Head of caudate nucleus (tissue), 42 donors: ENCODE measurements around the gene PLAC8L1.

Experiments
- DNase-seq, 42 donors: peaks; one replicate each; pipeline versions ENCODE4 v3.0.0 to v3.0.0-alpha.2; 2020 to 2021; ENCODE audit warnings: mixed read lengths in 7 of 42
- intact Hi-C: fragments of 100-400 bp; cut with DNase I; formaldehyde crosslinking; loops from one replicate; pipeline ENCODE4 v1.15.0; 2022

The PLAC8L1 gene

DNA sequence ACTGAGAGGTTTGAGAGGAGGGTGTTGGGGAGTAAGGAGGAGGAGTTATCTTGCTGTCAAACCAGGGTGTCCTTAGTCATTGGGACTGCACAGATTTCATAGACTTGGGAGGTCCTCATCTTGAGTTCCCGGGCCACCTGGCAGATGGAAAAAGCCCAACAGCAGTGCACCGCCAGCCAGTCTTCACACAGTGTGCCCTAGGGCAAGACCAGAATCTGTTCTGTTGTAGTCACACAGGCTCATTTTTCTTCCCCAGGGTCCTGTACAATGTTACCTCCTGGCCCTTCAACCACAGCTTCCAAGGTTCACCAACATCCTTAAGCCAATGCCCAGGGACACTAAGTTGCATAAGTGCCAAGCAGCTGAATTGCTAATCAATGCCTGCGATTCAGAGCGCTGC lies 21.0 kb downstream of the PLAC8L1 start:
- no peak for DNase-seq
- intact Hi-C loops: no loop called here

DNA sequence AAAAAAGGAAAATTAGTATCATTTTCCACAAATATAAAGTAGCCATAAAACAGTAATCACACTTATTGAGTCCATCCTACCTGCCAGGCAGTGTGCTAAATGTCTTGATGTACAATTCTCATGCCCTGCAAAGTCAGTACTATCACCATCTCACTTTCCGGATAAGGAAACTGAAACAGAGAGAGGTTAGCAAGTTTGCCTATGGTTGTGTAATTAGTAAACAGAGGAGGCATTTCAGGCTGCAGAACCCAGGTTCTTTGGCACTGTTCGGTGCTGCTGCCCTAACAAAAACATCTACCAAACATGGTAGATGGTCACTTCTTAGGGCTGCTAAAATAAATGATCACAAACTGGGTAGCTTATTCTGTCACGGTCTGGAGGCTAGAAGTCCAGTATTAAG lies 22.6 kb downstream of the PLAC8L1 start:
- DNase-seq: no peak
- intact Hi-C loops: no loop called here

DNA sequence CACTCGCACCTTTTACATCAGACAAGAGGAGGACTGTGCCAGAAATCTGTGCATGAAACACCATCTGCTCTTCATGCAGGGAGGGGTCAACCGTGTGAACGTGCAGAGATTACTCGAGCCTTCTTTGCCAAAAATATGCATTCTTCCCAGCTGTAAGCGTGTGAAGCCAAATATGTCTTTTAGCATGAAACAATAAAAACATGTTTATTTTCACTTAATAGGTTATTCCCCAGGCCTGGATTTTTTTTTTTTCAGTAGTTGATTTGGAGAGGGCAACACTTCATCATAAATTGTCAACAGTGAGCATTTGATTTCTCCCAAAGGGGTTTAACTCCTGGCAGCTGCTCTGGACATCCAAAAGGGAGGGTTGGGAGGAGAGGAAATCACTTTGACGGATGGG lies 23.8 kb downstream of the PLAC8L1 start:
- intact Hi-C loops: no loop called here

DNA sequence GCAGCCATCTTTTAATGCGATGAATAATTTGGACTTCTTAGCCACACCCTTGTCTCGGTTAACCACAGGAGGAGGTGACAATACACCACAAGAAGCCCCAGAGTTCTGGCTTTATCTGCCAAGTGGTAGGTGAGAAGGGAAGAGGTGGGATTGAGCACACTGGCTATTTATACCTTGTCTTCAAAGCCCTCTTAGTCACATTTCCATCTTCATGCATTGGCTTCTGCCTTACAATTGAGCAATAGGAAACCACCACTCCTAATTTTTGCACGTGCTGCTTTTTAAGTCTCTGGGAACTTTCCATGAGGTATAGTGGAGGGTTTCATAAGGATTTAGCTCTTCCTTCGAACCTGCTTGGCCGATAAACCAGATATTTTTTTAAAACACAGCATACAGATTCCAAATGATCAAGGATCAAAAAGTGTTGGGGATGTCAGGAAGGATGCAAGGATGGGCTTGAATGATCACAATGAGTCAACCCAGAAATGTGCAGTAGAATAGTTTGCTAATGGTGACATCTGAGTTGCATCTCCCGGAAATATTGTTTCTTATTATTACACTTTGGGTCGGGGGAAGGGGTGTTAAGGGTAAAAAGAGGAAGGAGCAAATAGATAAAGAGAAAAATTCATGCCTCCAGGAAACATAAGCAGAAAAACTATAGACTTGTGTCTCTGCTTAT lies 25.5 kb downstream of the PLAC8L1 start:
- intact Hi-C loops: no loop called here
- DNase-seq: no peak

More for the DNA sequence above, 23.8 kb downstream of the PLAC8L1 start:
- DNase-seq: no peak

DNA sequence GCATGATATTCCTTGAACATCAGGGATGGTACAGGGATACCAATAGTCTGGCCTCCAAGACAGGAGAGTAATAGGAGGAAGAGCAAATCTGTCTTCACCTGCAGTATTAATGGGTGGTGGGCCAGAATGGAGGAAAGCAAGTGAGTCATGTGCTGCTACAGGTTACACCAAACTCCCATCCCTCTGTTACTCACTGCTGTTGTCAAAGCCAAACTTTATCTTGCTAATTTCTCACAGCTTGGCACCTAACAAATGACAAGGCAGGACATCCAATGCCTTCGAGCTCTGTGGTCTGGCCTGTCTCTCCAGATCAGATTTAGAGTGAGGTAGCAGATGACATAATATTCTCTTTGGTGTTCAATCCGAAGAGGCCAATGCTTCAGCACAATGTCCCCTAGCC lies 26.8 kb downstream of the PLAC8L1 start:
- intact Hi-C loops: no loop called here
- DNase-seq: no peak

DNA sequence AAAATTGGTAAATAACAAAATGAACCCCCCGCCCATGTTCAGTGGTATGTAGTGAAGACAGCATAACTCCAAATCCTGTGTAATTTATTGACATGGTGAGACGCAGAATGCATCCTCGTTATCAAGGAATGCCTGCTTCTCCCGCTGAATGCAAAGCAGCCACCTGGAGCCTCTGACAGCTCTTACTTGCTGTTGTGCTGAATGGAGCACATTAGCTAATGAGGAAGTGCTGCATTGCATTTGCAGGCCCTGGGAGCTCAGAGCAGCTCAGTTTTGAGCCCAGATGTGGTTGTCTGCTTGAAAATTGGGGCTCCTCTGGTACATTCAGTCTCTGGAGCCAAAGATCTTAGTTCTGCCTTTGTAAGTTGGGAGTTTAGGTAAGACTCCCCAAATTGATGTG lies 28.9 kb downstream of the PLAC8L1 start:
- intact Hi-C loops: no loop called here
- DNase-seq: peak in 12 of 42 donors; percentile 17 to 54 (median 28)

DNA sequence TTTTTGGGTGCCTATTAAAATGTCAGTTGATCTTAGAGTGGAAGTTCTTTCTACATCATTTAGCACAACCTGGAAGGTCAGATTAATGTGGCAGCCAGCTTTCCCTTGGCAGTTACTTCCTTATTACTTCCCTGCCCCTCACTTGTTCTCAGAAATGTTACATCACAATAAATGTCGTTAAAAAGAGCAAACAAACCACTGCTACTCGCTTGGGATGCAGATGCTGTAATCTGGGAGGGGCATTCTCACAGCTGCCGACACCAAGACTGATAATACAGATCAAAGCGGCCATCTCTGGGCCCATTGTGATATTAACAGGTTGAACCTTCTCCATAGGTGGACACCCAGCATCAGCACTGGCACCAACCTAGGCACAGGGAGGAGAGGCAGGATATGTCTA lies 29.3 kb downstream of the PLAC8L1 start:
- no peak for DNase-seq

DNA sequence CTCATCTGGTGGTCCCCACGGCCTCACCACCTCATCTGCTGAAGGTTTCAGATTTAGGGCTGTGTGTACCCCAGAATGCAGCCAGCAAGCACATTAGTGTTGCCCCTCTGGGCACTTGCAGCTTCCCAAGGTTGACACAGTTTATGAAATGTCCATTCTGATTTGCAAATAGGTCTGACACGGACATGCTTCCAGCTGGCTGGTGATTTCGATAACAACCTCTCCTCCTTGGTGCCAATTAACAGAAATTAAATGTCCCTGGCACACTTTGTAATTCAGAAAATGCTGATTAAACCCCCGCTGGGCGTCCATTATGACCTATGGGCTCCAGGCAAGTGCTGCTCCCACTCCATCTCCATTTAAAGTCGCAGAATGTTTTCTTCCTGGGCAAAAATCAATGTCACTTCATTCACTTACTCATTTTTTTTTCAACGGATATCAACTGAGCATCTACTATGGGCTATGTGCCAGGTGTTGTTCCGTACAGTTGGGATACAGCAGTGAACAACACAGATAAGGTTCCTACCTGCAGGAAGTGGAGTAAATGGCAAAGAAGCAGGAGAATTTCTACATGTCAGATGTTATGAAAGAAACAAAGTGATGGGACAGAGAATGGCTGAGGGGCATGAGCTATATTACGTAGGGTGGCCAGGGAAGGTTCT lies 32.0 kb downstream of the PLAC8L1 start:
- intact Hi-C loops: no loop called here

More for the DNA sequence above, 29.3 kb downstream of the PLAC8L1 start:
- intact Hi-C loops: no loop called here

DNA sequence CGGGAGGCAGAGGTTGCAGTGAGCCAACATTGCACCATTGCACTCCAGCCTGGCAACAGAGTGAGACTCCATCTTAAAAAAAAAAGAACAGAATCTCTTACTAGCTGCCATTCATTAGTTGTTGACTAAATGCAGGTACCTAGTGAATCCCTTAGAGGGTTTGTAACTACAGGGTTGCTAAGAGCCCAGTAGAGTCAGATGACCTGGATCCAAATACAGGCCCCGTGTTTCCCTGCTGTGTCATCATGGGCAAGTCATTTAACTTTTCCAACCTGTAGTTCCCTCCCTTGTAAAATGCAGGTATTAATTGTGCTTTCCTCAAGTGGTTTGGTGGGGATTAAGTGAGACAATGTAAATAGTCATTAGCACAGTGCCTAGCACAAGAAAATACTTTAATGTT lies 32.8 kb downstream of the PLAC8L1 start:
- DNase-seq: no peak
- intact Hi-C loops: no loop called here

More for the DNA sequence above, 32.0 kb downstream of the PLAC8L1 start:
- DNase-seq: no peak

DNA sequence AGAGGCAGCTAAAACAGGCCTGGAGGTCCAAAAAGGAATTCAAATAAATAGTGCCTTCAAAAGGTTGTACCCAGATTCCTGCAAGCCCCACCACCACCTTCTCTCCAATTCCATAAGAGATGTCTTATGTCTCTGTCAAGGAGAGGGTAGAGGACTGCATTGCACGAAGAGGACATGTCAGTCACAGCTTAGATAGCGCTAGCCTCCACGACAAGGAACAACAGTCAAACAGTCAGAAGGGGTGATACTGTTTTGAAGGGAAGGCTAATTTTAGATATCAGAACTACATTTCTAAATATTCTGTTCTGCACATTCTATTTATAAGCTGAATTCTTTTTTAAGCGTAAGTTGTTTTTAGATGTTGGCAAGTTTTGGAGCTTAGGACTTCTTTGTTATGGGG lies 34.2 kb downstream of the PLAC8L1 start:
- intact Hi-C loops: no loop called here

DNA sequence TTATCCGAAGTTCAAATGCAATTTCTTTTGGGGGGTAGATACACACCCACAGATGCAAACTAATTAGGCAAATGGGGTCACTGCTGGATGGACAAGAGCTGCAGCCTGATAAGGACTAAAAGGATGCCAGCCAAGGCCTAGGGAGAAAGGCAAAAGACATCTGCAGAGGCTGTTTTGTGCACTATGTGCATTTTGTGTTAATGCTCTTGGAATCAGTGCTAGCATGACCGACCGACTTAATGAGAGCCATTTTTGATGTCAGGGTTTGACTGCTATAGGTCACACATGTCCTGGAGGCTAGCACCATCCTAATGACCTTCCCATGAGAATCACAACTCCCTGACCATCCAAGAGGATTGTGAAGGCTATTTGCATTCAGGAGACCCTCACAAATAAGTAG lies 34.6 kb downstream of the PLAC8L1 start:
- no peak for DNase-seq
- intact Hi-C loops: no loop called here

More for the DNA sequence above, 34.2 kb downstream of the PLAC8L1 start:
- DNase-seq: no peak

DNA sequence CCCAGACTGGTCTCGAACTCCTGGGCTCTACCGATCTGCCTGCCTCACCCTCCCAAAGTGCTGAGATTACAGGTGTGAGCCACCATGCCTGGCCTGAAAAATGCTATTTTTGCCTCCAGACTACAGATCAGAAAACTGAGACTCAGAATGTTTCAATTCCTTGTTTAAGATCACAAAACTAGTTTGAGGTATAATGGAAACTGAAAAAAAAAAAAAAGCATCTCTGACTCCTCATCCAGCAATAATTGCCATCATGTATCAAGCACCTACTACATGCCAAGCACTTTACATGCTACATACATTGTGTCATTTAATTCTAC lies 35.6 kb downstream of the PLAC8L1 start:
- intact Hi-C loops: no loop called here

DNA sequence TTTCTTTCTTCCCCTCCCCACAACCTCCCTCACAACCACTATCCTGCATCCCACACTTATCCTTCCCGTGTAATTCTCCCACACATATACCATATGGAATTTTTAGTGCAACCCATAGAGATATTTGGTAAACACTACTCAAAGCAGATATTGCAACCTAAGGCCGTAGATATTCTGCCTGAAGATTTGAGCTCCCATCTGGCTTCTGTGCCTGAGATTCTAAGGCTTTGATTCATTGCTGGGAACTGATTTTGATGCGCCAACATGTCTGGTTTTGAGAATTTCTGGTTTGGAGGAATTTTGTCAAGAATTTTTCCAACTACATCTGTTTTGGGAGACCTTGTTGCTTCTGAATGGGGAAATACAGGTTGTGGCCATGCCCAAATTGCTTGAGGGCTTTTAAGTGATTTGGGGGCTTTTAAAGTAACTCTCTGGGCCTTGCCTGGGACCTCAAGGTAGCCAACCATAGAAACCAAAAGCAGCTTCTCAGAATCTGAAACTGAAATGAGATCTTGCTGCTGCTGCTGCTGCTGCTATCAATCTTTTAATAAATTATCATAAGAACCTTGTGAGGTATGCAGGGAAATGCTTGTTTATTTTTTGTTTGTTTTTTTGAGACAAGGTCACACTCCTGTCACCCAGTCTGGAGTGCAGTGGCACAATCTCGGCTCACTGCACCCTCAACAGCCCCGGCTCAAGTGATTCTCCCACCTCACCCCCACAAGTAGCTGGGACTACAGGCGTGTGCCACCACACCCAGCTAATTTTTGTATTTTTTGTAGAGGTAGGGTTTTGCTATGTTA lies 36.2 kb downstream of the PLAC8L1 start:
- peak in 1 of 42 donors; percentile 2 for DNase-seq
- intact Hi-C loops: no loop called here

More for the DNA sequence above, 35.6 kb downstream of the PLAC8L1 start:
- DNase-seq: no peak

DNA sequence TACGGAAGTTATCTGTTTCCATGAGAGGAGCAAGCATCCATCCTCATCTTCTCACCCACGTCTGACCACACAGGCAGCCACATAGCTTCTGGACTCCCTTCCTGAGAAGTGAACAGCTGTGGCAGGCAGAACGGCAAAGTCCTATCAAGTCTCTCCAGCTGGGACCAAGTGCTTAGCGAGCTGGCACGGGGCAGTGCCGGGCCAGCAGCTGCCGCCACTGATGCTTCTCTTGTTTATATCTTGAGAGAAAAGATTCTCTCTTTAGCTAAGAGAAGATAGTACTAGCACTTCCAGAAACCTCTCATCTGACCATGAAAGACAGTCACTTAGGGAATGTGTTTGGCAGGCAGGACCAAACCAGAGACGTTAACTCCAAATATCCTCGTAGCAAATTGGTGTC lies 37.2 kb downstream of the PLAC8L1 start:
- intact Hi-C loops: no loop called here
- DNase-seq: peak in 4 of 42 donors; percentile 16 to 26 (median 22)

DNA sequence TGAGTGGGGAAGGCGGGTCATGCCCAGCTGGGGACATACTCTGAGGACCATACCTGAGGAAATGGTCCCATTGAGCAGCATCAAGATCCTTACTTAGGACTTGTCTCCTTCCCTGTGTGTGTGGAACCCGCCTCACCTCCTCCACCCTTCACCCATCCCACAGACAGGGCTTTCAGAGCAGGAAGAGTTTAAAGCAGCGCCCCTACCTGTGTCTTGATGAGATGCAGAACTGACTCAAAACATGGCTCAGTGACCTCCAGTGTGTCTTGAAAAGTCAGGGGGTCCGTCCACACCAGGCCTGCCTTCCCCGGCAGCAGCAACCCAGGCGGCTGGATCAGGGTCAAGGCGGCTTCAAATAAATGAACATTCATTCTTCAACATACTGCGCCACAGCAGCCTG lies 38.4 kb downstream of the PLAC8L1 start:
- intact Hi-C loops: no loop called here
- DNase-seq: peak in 1 of 42 donors; percentile 33

DNA sequence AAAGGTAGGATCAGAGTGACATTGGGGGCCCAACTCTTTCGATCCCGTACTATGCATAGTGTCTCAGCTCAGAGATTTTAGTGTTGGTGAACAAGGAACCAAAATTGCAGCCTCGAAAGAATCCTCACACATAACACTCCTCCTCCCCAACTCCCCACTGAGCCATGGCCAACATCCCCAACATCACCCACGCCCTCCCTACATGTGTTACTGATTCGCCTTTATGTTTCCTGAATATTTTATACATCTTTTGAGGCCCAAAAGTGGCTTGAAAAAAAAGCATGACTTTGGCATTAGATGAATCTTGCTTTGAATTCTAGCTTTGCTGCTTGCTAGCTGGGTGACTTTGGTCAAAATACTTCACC lies 45.2 kb downstream of the PLAC8L1 start:
- intact Hi-C loops: no loop called here
- DNase-seq: no peak

DNA sequence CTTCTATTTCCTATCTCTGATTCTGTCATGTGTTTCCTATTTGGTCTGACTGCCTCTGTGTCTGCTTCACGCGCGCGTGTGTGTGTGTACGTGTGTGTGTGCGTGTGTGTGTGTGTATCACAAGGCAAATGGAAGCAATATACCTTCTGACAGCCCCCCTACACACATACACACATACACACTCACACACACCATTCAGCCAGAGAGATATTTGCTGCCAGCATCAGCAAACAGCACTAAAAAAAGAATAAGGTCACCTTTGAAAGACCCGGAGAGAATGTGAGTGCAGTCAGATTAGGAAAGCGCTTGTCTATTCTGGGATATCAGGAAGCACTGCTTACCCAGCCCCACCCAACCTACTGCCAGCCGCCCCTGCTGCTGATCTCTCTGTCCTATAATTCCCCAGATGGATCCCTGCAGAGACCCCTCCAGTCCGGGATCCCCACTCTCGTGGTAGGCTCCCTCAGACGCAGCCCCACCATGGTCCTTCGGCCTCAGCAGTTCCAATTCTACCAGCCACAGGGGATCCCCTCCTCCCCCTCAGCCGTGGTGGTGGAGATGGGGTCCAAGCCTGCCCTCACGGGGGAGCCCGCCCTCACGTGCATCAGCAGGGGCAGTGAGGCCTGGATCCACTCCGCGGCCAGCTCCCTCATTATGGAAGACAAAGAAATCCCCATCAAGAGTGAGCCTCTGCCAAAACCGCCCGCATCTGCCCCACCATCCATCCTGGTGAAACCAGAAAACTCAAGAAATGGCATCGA lies 45.7 kb downstream of the PLAC8L1 start:
- no peak for DNase-seq

DNA sequence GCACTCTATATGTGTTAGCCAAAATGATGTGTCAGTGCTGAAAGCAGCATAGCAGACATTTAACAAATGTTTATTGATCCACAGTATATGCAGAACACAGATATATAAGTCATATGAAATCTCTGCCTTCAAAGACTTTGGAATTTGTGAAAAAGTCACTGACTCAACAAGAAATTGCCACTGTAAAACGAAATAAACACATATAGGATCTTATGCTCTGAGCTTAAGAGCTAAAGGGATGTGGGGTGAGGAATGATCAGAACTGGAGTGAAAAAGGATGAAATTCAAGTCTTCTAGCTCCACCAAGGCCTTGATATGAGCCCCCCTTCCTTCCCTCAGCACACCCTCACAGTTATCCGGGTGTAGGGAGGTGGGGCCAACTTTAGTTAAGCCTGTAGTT lies 49.9 kb downstream of the PLAC8L1 start:
- intact Hi-C loops: no loop called here

More for the DNA sequence above, 45.7 kb downstream of the PLAC8L1 start:
- intact Hi-C loops: no loop called here

DNA sequence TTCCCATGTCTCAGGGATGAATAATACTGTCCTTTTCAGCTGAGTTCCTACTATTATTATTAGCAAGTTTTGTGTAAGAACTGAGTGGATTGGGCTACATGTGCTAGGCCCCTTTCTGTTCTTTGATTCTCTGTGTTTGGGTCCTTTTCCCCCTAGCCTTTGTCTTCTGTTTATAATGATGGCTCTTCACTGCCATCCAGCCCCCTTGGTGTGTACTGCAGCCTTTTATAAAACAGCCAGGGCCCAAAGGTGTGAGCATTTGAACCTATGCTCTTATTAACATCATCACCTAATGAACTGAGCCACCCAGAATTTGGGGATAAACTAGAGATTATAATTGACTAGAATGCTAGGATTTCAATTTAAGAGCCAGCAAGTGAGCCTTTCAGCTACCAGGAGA lies 52.6 kb downstream of the PLAC8L1 start:
- DNase-seq: no peak
- intact Hi-C loops: no loop called here

More for the DNA sequence above, 49.9 kb downstream of the PLAC8L1 start:
- DNase-seq: no peak

DNA sequence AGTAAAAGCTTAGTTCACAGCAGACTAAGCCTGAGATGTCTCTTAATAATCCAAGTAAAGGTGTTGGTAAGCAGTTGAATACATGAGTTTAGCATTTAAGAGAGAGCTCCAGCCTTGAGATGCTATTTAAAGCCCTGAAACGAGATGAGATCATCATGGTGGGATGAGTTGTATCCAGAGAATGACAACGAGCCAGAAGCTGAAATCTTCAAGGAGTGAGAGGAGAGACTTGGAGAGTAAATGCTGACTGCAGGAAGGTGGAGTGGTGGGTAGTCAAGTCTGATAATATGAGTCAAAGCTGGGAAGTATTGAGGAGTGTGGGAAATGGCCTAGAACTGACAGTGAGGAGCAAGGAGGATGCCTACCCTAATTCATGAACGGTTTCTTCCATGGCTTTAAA lies 53.7 kb downstream of the PLAC8L1 start:
- intact Hi-C loops: no loop called here
- peak in 15 of 42 donors; percentile 21 to 83 (median 41) for DNase-seq
